B cell (primary cell): ENCODE data around the gene GUCD1.

Experiments
- EZH2 ChIP-seq: IDR thresholded peaks from 2 replicates; pipeline ENCODE4 v1.6.1; 2012; ENCODE audit warnings: borderline replicate concordance, low read depth, mild to moderate bottlenecking, moderate library complexity, low read length; ENCODE audit not compliant: insufficient read depth, poor library complexity, severe bottlenecking
- TF ChIP-seq, protein P1 (sequence below): fragments of 200-600 bp; IDR thresholded peaks from one replicate; pipeline ENCODE4 v1.8.0; 2022; ENCODE audit warnings: antibody characterized with exemption, mild to moderate bottlenecking

DNA sequence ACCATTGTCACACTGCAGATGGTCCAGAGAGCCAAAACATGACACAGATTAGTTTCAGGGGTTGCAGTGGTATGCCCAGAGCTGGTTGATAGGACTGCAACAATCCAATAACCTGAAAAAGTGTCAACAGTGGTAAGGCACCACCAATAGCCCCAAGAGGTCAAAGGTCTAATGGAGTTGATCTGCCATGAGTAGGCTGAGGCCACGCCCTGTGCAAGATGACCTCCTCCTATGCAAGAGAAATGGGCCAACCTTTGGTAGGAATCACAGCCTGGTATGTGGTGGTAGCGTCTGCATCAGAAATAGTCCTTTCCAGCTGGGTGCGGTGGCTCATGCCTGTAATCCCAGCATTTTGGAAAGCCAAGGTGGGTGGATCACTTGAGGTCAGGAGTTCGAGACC is 19.6 kb downstream of the GUCD1 start:
- no peak for TF ChIP-seq EZH2
- TF ChIP-seq, protein P1, sequence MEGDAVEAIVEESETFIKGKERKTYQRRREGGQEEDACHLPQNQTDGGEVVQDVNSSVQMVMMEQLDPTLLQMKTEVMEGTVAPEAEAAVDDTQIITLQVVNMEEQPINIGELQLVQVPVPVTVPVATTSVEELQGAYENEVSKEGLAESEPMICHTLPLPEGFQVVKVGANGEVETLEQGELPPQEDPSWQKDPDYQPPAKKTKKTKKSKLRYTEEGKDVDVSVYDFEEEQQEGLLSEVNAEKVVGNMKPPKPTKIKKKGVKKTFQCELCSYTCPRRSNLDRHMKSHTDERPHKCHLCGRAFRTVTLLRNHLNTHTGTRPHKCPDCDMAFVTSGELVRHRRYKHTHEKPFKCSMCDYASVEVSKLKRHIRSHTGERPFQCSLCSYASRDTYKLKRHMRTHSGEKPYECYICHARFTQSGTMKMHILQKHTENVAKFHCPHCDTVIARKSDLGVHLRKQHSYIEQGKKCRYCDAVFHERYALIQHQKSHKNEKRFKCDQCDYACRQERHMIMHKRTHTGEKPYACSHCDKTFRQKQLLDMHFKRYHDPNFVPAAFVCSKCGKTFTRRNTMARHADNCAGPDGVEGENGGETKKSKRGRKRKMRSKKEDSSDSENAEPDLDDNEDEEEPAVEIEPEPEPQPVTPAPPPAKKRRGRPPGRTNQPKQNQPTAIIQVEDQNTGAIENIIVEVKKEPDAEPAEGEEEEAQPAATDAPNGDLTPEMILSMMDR, result no peak
